ENCODE results near the gene PLCXD3.

Gene PLCXD3

DNA sequence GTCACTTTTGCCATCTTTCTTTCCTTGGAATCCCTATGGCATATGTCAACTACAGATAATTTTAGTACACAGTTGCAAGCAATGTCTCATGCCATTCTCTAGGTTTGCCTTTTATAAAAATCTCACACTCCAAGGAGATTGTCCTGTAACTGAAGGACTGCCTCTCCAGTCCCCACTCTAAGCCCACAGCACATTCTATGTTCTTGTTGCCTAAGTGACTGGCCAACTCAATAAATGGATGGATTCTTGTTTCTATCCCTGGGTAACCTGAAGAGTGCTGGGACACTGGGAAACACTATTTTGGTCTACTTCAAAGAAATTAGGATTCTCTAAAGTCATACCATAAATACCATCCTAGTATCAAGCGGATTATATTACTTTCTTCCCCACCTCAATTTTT, 145.0 kb downstream of the PLCXD3 start:
- H3K27ac ChIP-seq (ENCODE audit: extremely low read depth, low read depth, low read length), result no peak overlapping the region
- POLR2A ChIA-PET, result no interaction called here
- no peaks in the 10 kb centered on the region for H3K4me1 ChIP-seq (ENCODE audit: control insufficient read depth, insufficient read depth, low read length)
- H3K9me3 ChIP-seq (ENCODE audit: control insufficient read depth, insufficient read depth, low read depth, low read length), result no peaks in the 10 kb centered on the region
- H3K4me3 ChIP-seq (ENCODE audit: low read depth, low read length), result no peak overlapping the region
- no peaks in the 10 kb centered on the region for H3K36me3 ChIP-seq (ENCODE audit: control insufficient read depth in 2 of 2, insufficient read depth in 1 of 2, low read length in 2 of 2)
- no peak for TF ChIP-seq ZNF776 (tag by site-specific recombination; IDR thresholded peaks at IDR 0.05; ENCODE audit: borderline replicate concordance)
- TF ChIP-seq ZNF292 (tag by site-specific recombination; IDR thresholded peaks at IDR 0.05; ENCODE audit: borderline replicate concordance, low read depth), result no peak
- no peak for TF ChIP-seq ZNF121 (tag by site-specific recombination; IDR thresholded peaks at IDR 0.05)
- no peak for TF ChIP-seq ZNF629 (tag by site-specific recombination; IDR thresholded peaks at IDR 0.05)
- no peak for TF ChIP-seq ZEB2 (tag by site-specific recombination; IDR thresholded peaks at IDR 0.05)
- no peak for TF ChIP-seq ZNF626 (tag by site-specific recombination; IDR thresholded peaks at IDR 0.05)
- TF ChIP-seq ZNF677 (tag by site-specific recombination; IDR thresholded peaks at IDR 0.05), result no peak
- no peak for TF ChIP-seq ZXDB (tag by site-specific recombination; IDR thresholded peaks at IDR 0.05)
- TF ChIP-seq, protein P1, sequence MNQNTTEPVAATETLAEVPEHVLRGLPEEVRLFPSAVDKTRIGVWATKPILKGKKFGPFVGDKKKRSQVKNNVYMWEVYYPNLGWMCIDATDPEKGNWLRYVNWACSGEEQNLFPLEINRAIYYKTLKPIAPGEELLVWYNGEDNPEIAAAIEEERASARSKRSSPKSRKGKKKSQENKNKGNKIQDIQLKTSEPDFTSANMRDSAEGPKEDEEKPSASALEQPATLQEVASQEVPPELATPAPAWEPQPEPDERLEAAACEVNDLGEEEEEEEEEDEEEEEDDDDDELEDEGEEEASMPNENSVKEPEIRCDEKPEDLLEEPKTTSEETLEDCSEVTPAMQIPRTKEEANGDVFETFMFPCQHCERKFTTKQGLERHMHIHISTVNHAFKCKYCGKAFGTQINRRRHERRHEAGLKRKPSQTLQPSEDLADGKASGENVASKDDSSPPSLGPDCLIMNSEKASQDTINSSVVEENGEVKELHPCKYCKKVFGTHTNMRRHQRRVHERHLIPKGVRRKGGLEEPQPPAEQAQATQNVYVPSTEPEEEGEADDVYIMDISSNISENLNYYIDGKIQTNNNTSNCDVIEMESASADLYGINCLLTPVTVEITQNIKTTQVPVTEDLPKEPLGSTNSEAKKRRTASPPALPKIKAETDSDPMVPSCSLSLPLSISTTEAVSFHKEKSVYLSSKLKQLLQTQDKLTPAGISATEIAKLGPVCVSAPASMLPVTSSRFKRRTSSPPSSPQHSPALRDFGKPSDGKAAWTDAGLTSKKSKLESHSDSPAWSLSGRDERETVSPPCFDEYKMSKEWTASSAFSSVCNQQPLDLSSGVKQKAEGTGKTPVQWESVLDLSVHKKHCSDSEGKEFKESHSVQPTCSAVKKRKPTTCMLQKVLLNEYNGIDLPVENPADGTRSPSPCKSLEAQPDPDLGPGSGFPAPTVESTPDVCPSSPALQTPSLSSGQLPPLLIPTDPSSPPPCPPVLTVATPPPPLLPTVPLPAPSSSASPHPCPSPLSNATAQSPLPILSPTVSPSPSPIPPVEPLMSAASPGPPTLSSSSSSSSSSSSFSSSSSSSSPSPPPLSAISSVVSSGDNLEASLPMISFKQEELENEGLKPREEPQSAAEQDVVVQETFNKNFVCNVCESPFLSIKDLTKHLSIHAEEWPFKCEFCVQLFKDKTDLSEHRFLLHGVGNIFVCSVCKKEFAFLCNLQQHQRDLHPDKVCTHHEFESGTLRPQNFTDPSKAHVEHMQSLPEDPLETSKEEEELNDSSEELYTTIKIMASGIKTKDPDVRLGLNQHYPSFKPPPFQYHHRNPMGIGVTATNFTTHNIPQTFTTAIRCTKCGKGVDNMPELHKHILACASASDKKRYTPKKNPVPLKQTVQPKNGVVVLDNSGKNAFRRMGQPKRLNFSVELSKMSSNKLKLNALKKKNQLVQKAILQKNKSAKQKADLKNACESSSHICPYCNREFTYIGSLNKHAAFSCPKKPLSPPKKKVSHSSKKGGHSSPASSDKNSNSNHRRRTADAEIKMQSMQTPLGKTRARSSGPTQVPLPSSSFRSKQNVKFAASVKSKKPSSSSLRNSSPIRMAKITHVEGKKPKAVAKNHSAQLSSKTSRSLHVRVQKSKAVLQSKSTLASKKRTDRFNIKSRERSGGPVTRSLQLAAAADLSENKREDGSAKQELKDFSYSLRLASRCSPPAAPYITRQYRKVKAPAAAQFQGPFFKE (tag by site-specific recombination; IDR thresholded peaks at IDR 0.05; ENCODE audit: borderline replicate concordance), result no peak
- no peak for TF ChIP-seq ZNF701 (tag by site-specific recombination; IDR thresholded peaks at IDR 0.05)
- TF ChIP-seq, protein P2, sequence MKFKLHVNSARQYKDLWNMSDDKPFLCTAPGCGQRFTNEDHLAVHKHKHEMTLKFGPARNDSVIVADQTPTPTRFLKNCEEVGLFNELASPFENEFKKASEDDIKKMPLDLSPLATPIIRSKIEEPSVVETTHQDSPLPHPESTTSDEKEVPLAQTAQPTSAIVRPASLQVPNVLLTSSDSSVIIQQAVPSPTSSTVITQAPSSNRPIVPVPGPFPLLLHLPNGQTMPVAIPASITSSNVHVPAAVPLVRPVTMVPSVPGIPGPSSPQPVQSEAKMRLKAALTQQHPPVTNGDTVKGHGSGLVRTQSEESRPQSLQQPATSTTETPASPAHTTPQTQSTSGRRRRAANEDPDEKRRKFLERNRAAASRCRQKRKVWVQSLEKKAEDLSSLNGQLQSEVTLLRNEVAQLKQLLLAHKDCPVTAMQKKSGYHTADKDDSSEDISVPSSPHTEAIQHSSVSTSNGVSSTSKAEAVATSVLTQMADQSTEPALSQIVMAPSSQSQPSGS (tag by site-specific recombination; IDR thresholded peaks at IDR 0.05; ENCODE audit: low read depth), result no peak
- no peak for TF ChIP-seq ZNF24 (tag by site-specific recombination; IDR thresholded peaks at IDR 0.05)
- TF ChIP-seq ZNF19 (tag by site-specific recombination; IDR thresholded peaks at IDR 0.05; ENCODE audit: low read depth), result no peak
- TF ChIP-seq ZBTB20 (tag by site-specific recombination; IDR thresholded peaks at IDR 0.05), result no peak
- TF ChIP-seq, protein P3, sequence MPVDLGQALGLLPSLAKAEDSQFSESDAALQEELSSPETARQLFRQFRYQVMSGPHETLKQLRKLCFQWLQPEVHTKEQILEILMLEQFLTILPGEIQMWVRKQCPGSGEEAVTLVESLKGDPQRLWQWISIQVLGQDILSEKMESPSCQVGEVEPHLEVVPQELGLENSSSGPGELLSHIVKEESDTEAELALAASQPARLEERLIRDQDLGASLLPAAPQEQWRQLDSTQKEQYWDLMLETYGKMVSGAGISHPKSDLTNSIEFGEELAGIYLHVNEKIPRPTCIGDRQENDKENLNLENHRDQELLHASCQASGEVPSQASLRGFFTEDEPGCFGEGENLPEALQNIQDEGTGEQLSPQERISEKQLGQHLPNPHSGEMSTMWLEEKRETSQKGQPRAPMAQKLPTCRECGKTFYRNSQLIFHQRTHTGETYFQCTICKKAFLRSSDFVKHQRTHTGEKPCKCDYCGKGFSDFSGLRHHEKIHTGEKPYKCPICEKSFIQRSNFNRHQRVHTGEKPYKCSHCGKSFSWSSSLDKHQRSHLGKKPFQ (tag by site-specific recombination; IDR thresholded peaks at IDR 0.05), result no peak
- TF ChIP-seq, protein P4, sequence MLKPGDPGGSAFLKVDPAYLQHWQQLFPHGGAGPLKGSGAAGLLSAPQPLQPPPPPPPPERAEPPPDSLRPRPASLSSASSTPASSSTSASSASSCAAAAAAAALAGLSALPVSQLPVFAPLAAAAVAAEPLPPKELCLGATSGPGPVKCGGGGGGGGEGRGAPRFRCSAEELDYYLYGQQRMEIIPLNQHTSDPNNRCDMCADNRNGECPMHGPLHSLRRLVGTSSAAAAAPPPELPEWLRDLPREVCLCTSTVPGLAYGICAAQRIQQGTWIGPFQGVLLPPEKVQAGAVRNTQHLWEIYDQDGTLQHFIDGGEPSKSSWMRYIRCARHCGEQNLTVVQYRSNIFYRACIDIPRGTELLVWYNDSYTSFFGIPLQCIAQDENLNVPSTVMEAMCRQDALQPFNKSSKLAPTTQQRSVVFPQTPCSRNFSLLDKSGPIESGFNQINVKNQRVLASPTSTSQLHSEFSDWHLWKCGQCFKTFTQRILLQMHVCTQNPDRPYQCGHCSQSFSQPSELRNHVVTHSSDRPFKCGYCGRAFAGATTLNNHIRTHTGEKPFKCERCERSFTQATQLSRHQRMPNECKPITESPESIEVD (tag by site-specific recombination; IDR thresholded peaks at IDR 0.05), result no peak
- TF ChIP-seq, protein P5, sequence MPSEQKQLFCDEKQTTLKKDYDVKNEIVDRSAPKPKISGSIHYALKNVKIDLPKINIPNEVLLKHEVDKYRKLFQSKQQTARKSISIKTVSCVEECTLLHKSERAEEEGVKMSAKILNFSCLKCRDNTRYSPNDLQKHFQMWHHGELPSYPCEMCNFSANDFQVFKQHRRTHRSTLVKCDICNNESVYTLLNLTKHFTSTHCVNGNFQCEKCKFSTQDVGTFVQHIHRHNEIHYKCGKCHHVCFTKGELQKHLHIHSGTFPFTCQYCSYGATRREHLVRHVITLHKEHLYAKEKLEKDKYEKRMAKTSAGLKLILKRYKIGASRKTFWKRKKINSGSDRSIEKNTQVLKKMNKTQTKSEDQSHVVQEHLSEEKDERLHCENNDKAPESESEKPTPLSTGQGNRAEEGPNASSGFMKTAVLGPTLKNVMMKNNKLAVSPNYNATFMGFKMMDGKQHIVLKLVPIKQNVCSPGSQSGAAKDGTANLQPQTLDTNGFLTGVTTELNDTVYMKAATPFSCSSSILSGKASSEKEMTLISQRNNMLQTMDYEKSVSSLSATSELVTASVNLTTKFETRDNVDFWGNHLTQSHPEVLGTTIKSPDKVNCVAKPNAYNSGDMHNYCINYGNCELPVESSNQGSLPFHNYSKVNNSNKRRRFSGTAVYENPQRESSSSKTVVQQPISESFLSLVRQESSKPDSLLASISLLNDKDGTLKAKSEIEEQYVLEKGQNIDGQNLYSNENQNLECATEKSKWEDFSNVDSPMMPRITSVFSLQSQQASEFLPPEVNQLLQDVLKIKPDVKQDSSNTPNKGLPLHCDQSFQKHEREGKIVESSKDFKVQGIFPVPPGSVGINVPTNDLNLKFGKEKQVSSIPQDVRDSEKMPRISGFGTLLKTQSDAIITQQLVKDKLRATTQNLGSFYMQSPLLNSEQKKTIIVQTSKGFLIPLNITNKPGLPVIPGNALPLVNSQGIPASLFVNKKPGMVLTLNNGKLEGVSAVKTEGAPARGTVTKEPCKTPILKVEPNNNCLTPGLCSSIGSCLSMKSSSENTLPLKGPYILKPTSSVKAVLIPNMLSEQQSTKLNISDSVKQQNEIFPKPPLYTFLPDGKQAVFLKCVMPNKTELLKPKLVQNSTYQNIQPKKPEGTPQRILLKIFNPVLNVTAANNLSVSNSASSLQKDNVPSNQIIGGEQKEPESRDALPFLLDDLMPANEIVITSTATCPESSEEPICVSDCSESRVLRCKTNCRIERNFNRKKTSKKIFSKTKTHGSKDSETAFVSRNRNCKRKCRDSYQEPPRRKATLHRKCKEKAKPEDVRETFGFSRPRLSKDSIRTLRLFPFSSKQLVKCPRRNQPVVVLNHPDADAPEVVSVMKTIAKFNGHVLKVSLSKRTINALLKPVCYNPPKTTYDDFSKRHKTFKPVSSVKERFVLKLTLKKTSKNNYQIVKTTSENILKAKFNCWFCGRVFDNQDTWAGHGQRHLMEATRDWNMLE (tag by site-specific recombination; conservative IDR thresholded peaks at IDR 0.05; ENCODE audit: low read depth), result no peak
- CTCF ChIA-PET, result no interaction called here

All from HEK293 (cell line).